ENCODE results near the gene LINC01488. TPM values are rescaled to one million over a fixed set of nuclear protein-coding genes. Genes with fewer than 3 reads are reported as not detected.

LINC01488 gene
- polyA plus RNA-seq, 1 donor: not detected

DNA sequence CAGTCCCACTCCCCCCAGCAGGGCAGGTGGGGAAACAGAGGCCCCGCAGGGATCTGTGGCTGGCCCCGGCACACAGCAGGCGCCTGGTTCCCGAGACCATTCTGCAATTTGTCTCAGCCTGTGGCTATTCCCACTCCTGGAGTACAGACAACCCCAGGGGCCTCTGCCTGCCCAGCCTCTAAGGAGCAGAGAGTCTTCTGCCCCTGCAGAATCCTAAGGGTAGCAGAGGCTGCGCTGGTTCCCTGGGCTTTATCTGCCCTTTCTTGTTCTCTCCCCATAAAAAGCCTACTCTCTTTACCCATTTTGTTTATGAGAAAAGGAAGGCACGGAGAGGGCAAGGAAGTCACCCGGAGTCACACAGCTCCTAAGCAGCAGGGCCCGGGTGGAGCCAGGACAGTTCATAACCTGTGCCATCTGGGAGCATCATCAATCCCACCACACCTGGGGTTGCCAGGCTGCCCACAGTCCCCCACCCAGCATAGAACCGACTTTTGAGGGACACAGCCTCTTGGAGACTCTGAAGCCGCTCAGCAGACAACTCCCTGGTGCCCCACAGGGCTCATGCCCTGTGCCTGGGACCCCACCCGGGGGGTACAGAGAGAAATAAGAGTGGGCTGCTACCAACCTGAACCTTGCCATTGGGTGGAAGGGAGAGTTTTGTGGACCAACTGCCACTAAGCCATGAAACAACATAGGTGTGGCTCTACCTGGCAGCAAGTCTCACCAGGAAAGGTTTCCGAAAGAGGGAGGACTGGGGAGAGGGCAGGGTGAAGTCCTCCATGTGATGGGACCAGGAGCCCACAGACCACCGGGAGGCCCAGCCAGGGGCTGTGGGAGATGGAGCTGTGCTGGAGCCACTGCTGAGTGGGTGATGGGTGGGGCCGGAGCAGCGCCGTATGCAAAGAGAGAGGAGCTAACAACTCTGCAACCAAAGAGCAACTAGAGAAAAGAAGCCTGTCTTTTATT, 17.2 kb upstream of the LINC01488 start:
- DNase-seq: no peak

DNA sequence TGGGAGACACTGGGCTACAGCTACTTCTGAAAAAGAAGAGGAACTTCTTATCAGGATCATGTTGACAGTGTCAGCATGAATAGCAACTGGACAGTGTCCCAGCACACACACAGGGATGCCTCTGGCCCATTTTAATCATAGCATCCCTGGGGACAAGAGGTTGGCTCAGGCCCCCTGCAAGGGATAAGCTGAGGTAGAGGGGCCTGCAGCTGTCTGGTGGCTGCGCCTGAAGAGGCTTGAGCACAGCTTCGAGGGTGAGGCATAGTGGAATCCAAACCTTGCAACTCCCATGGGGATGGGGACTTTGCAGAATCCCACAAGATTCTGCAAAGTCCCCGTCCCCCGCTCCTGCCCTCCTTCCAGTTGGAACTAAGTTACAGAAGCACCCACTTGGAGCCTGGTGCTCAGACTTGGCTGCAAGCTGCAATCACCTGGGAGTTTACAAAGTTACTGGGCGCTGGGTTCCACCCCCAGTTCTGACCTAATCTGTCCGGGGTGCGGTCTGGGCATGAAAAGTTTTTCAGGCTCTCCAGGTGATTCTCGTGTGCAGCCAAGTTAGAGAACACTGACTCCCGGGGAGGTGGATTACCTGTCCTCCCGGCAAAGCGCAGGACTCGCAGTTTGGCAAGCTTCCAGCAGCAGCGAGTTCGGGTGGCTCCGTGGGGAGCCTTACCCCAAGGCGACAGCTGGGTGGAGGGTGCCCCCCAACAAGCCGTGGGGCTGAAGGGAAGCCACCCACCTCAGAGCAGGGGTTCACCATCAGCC, 16.0 kb upstream of the LINC01488 start:
- DNase-seq: no peak

DNA sequence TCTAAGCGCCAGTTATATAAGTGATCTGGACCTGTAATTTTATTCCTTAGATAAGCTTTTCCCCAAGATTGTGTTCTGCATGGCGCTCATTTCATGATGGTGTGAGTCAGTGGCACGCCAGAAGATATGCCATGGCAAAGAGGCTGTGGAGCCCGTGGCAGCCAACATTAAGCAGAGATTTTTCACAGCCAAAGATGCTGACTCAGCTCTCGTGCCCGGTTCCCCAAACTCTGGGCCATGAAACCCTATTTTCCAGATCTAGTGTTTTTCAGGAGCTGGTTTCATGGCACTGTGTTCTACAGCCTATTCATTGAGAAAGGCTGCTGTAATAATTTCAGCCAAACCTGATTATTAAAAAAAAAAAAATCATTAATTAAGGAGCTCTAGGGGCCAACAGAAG, 15.4 kb upstream of the LINC01488 start:
- DNase-seq: no peak

DNA sequence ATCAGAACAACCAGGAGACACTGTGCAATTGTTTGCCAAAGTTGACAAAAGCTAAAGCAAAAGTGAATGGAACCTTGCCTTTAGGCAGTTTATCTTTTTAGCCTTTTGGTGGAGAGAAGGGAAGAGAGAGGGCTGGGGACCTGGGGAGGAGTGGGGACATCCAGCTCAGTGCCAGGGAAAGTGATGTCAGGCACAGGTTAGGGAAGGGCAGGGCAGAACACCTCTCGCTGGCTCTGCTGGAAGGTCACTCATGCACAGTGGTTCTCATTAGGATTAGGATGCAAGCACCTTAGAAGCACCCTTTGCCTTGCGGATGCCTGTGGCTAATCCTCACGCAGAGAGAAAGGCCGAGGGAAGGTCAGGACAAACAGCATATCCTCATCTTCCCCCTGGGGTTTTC, 14.3 kb upstream of the LINC01488 start:
- no peak for DNase-seq

DNA sequence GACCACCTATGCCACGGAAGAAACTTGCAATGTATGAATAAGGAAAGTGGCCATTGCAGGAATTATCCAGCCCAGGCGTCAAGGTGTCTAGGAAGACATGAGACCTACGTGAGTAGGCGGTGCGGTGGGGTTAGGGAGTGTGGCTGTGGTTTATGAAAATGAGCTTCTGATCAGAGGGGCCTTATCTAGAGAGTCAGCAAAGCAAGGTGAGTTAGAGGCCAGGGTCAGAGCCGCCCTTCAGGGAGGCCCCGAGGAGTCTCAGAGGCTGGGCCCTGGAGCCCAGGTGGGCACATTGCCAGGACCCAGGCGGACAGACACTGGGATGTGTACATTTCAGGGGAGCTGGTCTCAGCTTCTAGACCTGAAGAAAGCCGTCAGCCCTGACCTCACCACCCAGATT, 13.8 kb upstream of the LINC01488 start:
- DNase-seq: no peak

DNA sequence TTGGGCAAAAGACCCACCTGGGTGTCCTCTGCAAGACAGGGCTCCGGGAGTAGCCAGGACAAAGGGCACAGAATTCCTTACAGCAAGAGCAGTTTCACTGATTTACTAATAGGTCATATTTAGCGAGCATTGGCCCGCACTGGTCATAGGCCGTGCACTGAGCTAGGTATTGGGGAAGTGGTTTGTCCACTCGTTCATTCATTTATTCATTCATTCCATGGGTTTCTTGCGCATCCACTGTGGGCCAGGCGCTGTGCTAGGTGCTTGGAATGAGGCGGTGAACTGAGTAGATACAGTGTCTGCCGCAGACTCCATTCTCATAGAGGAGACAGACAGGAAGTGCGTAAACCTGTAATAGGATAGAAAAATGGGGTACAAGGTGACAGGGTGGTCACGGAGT, 13.2 kb upstream of the LINC01488 start:
- DNase-seq: no peak

DNA sequence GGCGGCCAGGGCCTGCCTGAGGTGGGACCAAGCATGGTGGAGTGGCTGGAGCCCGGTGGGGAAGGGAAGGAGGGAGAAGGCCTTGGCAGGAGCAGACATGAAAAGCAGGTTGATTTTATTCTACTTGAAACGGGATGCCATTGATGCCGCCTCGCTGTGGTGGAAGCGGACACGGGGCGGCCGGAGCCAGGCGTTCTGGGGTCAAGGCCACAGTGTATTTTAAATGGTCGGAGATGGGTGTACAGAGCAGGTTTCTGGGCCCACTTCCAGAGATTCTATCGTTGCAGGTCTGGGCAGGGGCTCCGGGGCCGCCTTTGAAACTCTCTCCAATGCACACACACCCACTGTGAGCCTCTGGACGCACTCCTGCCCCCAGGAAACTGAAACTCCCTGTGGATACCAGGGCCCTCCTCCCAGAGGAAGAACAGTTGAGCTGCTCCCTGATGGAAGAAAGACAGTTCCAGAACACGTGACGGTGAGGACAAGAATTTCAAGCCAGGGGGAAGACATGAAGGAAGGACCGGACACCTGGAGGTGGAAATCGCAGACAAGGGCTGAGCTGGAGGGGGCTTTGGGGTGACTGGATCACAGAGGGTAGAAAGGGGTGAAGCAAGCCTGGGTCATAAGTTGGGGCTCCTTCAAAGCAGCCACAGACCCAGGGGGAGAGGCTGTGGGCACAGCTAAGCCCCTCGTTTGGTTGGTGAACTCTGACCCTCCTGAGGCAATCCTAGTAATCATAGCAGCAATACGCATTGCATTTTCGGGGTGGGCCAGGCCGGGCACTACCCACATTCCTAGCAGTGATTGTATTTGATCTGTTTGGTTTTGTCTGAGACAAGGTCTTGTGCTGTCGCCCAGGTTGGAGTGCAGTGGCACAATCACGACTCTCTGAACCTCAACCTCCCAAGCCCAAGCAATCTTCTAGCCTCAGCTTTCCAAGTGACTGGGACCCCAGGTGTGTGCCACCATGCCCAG, 12.3 kb upstream of the LINC01488 start:
- DNase-seq: no peak

DNA sequence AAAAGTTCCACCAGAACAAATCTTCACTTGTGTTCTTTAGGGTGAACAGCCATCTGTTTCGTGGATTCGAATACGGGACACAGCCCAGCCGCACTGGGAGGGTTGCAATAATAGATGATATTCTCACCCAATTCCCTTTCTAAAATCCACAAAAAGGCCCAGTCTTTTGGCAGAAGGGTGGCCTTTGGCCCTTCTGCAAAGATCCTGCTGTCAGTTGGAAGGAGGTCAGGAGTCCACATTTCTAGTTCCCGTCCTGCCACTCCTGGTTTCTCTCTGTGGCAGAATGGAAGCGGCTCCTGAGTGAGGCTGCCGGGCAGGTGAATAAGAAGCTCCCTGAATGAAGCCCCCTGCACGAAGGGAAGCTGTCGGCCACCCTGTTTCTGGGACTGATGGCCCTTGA, 11.2 kb upstream of the LINC01488 start:
- no peak for DNase-seq

DNA sequence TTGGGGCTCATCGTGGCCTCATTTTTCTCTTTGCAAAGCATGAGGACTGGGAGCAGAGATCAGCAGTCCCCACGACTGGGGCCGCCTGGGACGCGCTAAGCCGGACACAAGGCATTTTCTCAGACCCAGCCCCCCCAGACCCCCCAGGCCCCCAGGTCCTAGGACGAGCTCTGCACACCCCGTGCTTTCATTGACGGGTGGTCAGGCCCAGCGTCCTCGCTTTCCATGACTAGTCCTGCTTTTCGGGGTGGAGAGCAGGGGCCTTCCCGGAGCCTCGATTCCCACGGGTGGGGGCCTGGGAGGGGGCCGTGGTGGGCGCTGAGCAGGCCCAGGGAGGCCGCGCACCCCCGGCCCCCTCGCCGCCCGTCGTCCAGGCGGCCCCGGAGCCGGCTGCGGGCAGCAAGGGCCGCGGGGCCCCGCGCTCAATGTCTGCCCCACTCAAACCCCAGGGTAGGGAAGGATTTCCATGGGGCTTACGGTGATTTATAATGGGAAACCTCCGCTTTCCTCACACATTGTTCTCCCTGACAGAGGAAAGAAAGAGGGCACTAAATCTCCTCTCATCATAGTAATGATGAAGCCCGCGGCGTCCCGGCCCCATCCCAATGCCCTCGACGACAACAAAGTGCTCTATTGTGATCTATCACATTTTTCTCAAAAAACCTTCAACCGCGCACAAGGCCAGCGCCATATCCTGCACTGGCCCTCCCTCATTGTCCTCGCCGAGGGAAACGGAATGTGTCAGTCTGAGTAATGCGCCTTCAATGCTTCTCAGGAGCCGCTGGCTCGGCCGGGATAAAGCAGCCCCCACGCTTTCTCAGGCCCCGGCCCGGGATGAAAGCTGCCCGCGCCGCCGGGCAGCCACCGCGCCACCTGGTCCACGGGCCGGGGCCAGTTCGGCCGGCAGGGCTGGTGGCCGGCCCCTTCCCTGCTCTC, 10.4 kb upstream of the LINC01488 start:
- DNase-seq: peak; percentile 68

DNA sequence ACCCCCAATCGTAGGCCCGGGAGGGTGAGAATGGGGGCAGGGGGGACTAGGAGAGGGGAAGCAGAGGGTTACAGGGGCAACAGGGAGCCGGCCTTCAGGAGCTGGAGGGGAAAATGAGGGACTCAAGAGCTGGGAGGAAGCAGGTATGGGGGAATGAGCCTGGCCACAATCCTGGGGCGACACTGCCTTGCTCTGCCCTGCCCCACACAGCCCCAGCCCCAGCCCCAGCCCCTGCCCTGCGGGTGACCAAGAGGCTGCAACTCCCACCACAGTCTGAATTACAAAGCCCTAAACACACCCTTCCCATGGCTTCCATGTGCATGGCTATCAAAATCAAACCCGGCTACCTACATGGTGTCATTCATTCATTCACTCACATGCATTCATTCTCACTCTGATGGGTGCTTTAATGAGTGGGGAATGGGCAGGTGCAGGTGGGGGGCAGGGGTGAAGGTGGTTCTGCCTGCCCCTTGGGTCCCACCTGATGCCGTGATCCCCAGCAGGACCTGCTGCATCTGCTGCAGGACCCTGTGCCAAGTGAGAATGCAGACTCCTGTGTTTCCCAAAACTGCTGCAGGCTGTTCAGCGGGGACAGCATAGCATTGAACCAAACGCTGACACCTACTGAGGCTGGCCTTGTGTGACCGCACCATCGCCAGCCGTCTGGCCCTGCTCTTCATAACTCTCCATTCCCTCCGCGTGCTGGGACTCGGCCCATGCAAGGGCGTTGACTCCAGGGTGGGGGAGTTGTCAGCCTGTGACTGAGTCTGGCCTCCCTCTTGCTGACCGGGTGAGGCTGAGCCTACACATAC, 9.5 kb upstream of the LINC01488 start:
- DNase-seq: no peak

DNA sequence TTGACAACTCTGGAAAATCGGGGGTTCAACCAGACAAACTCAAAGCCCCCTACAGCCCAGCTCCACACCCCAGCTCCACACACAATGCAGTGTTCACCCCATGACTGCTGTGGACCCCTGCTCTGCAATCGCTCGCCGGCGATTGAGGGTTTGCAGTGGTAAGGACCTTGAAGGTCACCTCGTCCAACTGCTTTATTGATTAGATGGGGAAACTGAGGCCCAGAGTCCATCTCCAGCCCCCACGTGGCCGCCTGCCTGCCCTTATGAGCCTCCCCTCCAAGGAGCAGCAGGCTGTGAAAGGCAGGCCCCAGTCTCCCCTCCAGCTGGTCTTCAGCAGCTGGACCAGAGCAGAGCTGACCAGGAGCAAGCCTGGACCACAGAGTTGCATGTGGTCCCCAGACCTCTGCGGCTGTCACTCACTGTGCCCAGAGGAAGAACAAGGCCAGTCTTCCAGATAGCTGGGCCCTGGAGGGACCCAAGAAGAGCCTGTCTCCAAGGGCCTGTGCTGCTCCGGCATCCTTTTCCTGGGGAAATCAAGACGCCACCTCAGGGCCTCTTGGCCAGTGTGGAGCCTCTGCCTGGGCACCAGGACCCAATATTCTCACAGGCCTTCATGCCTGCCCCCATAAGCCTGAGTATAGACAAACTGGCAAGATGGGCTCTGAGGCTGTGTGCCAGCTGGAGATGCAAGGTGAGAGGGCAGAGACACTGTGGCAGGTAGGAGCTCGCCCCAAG, 8.8 kb upstream of the LINC01488 start:
- DNase-seq: no peak

DNA sequence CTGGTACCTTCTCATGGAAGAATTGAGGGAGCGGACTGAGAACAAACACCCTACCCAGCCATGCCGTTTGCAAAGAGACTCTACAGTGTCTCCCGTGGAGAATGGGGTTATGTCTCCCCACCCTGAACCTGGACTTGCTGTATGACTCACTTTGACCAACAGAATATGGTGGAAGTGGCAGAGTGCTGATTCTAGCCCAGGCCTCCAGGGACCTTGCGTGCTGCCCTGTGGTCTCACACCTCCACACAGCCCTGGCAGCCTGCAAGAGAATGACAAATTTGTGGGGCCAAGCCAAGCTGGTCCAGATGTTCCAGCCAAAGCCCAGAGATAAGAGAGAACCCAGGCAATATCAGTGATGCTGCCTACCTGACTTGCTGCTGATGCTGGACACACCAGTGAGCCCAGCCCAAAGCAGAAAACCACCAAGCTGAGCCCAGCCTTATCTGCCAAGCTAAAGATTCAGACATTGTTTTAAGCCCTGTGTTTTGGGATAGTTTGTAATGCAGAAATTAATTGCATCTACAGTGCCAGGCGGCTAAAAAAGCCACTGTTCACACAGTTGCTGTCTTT, 8.1 kb upstream of the LINC01488 start:
- DNase-seq: no peak

DNA sequence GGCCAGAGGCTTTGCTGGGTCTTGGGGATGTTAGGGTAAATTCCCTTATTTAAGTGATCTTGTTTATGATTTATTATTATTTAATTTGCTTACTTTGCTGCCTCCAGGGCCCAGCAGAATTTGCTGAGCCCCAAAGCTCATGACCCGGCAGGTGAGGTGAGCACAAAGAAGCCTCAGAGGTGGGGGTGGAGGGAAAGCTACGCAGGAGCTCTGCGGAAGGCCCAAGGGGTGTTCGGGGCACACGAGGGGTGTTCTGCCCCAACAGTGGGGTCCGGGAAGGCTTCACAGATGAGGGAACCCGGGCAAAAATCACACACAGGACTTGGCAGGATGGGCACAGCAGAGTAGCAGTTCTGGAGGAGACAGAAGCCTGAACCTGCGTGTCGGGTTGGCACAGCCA, 6.7 kb upstream of the LINC01488 start:
- DNase-seq: no peak

DNA sequence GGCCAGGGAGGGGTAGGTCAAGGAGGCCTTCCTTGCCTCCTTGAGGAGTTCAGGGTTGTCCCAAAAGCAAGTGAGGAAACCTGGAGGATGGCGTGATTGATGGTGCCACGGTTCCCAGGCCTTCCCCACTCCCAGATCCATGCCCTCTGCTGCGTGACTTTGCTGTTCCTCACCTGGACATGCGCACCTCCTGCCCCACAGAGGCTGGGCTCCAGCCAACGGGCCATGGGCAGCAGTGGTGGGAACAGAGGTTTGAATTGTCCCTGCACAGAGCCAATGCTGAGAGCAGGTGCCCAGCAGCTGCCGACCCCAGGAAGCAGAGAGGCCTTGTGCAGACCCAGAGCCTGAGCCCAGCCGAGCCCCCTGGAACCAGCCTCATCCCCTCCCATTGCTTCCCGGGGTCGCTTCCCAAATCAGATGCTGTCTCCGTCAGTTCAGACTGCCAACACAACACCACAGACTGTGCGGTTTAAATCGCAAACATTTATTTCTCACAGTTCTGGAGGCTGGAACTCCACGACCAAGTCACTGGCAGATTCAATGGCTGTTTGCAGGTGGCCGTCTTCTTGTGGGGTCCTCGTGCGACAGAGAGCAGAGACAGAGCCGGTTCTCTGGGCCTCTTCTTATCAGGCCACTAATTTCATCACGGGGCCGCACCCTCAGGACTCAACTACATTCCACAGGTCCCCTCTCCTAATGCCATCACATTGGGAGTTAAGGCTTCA, 6.2 kb upstream of the LINC01488 start:
- DNase-seq: no peak

DNA sequence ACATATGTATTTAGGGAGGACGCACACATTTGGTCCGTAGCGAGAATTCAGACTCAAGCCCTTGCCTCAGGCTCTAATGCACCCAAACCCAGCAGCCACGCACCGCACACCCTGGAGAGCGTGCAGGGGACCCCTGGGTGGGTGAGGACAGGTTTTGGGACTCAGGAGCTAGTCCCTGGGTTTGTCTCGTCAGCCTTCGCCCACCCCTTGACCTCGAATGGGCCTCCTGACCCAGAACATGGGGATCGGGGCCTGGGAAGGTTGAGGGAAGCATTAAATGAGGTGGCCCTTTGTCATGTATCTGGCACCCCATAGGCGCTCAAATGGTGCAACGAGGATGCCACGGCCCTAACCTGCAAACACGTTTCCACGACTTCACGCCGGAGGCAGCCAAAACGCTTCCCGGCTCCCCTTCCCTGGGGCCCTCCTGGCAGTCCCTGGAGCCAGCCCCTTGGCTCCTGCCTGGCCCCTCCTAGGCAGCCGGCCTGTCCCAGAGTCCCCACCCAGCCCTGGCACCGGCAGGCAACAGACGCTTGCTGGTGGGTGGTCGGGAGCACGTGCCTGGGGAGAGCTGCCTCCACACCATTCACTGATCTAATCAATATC, 5.5 kb upstream of the LINC01488 start:
- DNase-seq: no peak

DNA sequence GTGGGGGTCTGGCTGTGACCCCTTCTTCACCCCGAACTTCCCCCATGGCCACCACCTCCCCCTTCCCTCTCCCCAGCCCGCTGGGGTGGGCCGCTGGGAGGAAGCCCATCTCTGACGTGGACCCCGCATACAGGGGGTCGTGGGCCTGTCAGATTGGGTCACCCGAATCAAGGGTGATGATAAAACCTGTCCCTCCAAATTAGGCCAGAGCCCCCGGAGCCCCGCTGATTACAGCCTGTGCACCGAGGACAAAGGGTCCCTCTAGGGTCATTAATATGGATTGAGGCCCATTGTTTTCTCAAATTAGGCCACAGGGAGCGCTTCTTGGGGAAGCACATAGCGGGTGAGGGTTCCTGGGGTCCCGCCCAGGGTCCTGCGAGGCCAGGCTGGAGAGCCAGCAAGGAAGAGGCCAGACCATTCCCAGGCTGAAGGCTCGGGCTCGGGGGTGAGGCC, 4.9 kb upstream of the LINC01488 start:
- no peak for DNase-seq

DNA sequence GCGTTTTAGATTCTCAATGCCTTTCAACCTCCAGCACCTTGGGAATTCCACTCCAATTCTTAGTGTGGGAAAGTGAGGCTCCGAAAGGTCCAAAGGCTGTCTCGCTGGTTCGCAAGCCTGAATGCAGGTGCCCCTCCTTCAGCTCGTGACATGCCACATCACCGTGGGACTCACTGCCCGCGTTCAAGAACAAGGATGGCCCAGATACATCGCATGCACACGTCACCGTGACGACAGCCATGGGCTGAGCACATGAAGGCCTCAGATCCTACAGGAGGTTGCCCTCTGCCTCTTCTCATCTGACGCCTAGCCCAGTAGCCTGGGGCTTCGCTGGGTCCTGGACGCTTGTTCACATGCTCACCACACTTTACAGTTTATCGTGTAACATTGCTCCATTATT, 4.4 kb upstream of the LINC01488 start:
- DNase-seq: no peak

Data from left kidney (tissue), 2 donors.